Uterus (tissue), 2 donors: ENCODE data around the gene LAMA5.

Experiments used
- CTCF ChIP-seq, 4 experiments: fragments of 200-600 bp in 2 of 4; fragments of 450-650 bp in 2 of 4; sonication (generic) in 2 of 4; IDR thresholded peaks; one replicate each; pipeline ENCODE4 v1.5.1; 2016 to 2019; ENCODE audit warnings: antibody characterized with exemption in 4 of 4, mild to moderate bottlenecking in 2 of 4, moderate library complexity in 1 of 4
- POLR2A ChIP-seq, 2 donors: fragments of 450-650 bp; IDR thresholded peaks; one replicate each; pipeline ENCODE4 v1.6.1; 2016; ENCODE audit warnings: antibody characterized with exemption in 2 of 2, mild to moderate bottlenecking in 1 of 2, moderate library complexity in 1 of 2

- TF ChIP-seq CTCF (IDR thresholded peaks at IDR 0.05) (no peak), POLR2A (IDR thresholded peaks at IDR 0.05) (no peak)
Observed at GRCh38 chr20:62280303-62280702, 86.8 kb downstream of the LAMA5 start.
